Measurements from ENCODE around the gene CADPS2. TPM values are rescaled to one million over a fixed set of nuclear protein-coding genes. Genes with fewer than 3 reads are reported as not detected.

CADPS2 gene
- total and polyA plus RNA-seq, 2 donors (not counting 3 experiments of a cell fraction or from before 2014, with no cell fraction given): 9.5 to 22.6 TPM

- Histone ChIP-seq H3K4me3 (replicated peaks in 1 of 3; ENCODE audit: insufficient read depth in 1 of 3, low read depth in 1 of 3, low read length in 3 of 3) (no peak overlapping the region), H3K4me1 (ENCODE audit: control insufficient read depth, extremely low read depth, insufficient read depth, low read length) (peaks cover 11% of the 10 kb centered on the region), H3K36me3 (ENCODE audit: control insufficient read depth in 2 of 2, extremely low read depth in 1 of 2, insufficient read depth in 2 of 2, low read length in 2 of 2) (no peaks in the 10 kb centered on the region), H2AFZ (ENCODE audit: low read depth, low read length) (no peak overlapping the region), H3K27me3 (ENCODE audit: control insufficient read depth in 2 of 2, insufficient read depth in 2 of 2, low read length in 2 of 2) (no peaks in the 10 kb centered on the region), H3K9me3 (replicated peaks; ENCODE audit: control insufficient read depth, insufficient read depth, low read length) (no peaks in the 10 kb centered on the region), H3K79me2 (ENCODE audit: control insufficient read depth, insufficient read depth, low read length) (no peaks in the 10 kb centered on the region), H3K9ac (replicated peaks; ENCODE audit: extremely low read depth, insufficient read depth, low read length) (no peak overlapping the region), H3K4me2 (ENCODE audit: insufficient read depth, low read length) (no peak overlapping the region), H3K27ac (ENCODE audit: insufficient read depth, low read depth, low read length) (no peak overlapping the region), H4K20me1 (replicated peaks; ENCODE audit: control insufficient read depth, extremely low read depth, insufficient read depth, low read length) (no peaks in the 10 kb centered on the region), H3K9me1 (replicated peaks; ENCODE audit: control insufficient read depth, extremely low read depth, insufficient read depth, low read length) (no peaks in the 10 kb centered on the region)
- intact Hi-C loops (cut with micrococcal nuclease): no loop called here
- FAIRE-seq: no peak
- no TSS peak for BruUV-seq (replicated peaks)
- dilution Hi-C loops (cut with MboI; ENCODE audit: extremely low pct_ligation_motif_present, low sequenced_read_pairs): no loop called here
- POLR2A ChIA-PET: no interaction called here
- TF ChIP-seq POLR2A (IDR thresholded peaks at IDR 0.05; ENCODE audit: low read depth, low read length) (no peak), POLR2AphosphoS5 (IDR thresholded peaks at IDR 0.05; ENCODE audit: insufficient read depth, low read depth, low read length) (no peak)
- CTCF ChIA-PET: no interaction called here
- no peak for DNase-seq (ENCODE audit: low read depth, low spot score)
Observed at GRCh38 chr7:122433765-122434164, 452.5 kb downstream of the CADPS2 start.

- H3K9me1 ChIP-seq (replicated peaks; ENCODE audit: control insufficient read depth, extremely low read depth, insufficient read depth, low read length): no peaks in the 10 kb centered on the region
- H3K4me3 ChIP-seq (replicated peaks in 1 of 3; ENCODE audit: insufficient read depth in 1 of 3, low read depth in 1 of 3, low read length in 3 of 3): no peak overlapping the region
- ChIA-PET POLR2A (no interaction called here), CTCF (no interaction called here)
- peak; percentile 79 for FAIRE-seq
- H3K9me3 ChIP-seq (replicated peaks; ENCODE audit: control insufficient read depth, insufficient read depth, low read length): no peaks in the 10 kb centered on the region
- H3K36me3 ChIP-seq (ENCODE audit: control insufficient read depth in 2 of 2, extremely low read depth in 1 of 2, insufficient read depth in 2 of 2, low read length in 2 of 2): no peaks in the 10 kb centered on the region
- H3K4me1 ChIP-seq (ENCODE audit: control insufficient read depth, extremely low read depth, insufficient read depth, low read length): peaks cover 13% of the 10 kb centered on the region
- TF ChIP-seq FOS (IDR thresholded peaks at IDR 0.05; ENCODE audit: borderline replicate concordance, insufficient read depth, low read length): peak; percentile 81
- TF ChIP-seq, protein P1, sequence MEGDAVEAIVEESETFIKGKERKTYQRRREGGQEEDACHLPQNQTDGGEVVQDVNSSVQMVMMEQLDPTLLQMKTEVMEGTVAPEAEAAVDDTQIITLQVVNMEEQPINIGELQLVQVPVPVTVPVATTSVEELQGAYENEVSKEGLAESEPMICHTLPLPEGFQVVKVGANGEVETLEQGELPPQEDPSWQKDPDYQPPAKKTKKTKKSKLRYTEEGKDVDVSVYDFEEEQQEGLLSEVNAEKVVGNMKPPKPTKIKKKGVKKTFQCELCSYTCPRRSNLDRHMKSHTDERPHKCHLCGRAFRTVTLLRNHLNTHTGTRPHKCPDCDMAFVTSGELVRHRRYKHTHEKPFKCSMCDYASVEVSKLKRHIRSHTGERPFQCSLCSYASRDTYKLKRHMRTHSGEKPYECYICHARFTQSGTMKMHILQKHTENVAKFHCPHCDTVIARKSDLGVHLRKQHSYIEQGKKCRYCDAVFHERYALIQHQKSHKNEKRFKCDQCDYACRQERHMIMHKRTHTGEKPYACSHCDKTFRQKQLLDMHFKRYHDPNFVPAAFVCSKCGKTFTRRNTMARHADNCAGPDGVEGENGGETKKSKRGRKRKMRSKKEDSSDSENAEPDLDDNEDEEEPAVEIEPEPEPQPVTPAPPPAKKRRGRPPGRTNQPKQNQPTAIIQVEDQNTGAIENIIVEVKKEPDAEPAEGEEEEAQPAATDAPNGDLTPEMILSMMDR (IDR thresholded peaks at IDR 0.05; ENCODE audit: extremely low read depth in 1 of 2, insufficient read depth in 1 of 2, low read depth in 1 of 2, low read length in 2 of 2): no peak
- no peak for TF ChIP-seq POLR2A (IDR thresholded peaks at IDR 0.05; ENCODE audit: low read depth, low read length)
- TF ChIP-seq POLR2AphosphoS5 (IDR thresholded peaks at IDR 0.05; ENCODE audit: insufficient read depth, low read depth, low read length): peak; percentile 54
- TF ChIP-seq MAX (IDR thresholded peaks at IDR 0.05; ENCODE audit: insufficient read depth, insufficient read length): no peak
- TF ChIP-seq MYC (IDR thresholded peaks at IDR 0.05; ENCODE audit: low read depth, low read length): no peak
- TF ChIP-seq JUN (IDR thresholded peaks at IDR 0.05; ENCODE audit: borderline replicate concordance, insufficient read depth, insufficient read length, low read depth): peak; percentile 73
- peak; percentile 41 for TF ChIP-seq GATA2 (IDR thresholded peaks at IDR 0.05; ENCODE audit: insufficient read depth, insufficient read length, low read depth, low read length)
- no peak overlapping the region for H3K9ac ChIP-seq (replicated peaks; ENCODE audit: extremely low read depth, insufficient read depth, low read length)
- H3K27me3 ChIP-seq (ENCODE audit: control insufficient read depth in 2 of 2, insufficient read depth in 2 of 2, low read length in 2 of 2): no peaks in the 10 kb centered on the region
- peak overlapping the region; percentile 14 for H3K4me2 ChIP-seq (ENCODE audit: insufficient read depth, low read length)
- intact Hi-C loops (cut with micrococcal nuclease): loop anchor here (1.0 kb wide), 1 partner anchor 292 kb away; no protein-coding TSS in a partner anchor
- no peaks in the 10 kb centered on the region for H3K79me2 ChIP-seq (ENCODE audit: control insufficient read depth, insufficient read depth, low read length)
- H2AFZ ChIP-seq (ENCODE audit: low read depth, low read length): no peak overlapping the region
- DNase-seq (ENCODE audit: low read depth, low spot score): peak; percentile 88
- dilution Hi-C loops (cut with MboI; ENCODE audit: extremely low pct_ligation_motif_present, low sequenced_read_pairs): no loop called here
- no TSS peak for BruUV-seq (replicated peaks)
- H3K27ac ChIP-seq (ENCODE audit: insufficient read depth, low read depth, low read length): no peak overlapping the region
- H4K20me1 ChIP-seq (replicated peaks; ENCODE audit: control insufficient read depth, extremely low read depth, insufficient read depth, low read length): no peaks in the 10 kb centered on the region
Observed at GRCh38 chr7:122430710-122431109, 455.6 kb downstream of the CADPS2 start.
